Inflammatory macrophage treated with lipopolysaccharide for 4 hours (primary cell): Measurements from ENCODE around the gene STARD13.

ENCODE experiments used
- DNase-seq: peaks from one replicate; pipeline ENCODE4 v3.0.0-alpha.2; 2020

STARD13 gene

DNA sequence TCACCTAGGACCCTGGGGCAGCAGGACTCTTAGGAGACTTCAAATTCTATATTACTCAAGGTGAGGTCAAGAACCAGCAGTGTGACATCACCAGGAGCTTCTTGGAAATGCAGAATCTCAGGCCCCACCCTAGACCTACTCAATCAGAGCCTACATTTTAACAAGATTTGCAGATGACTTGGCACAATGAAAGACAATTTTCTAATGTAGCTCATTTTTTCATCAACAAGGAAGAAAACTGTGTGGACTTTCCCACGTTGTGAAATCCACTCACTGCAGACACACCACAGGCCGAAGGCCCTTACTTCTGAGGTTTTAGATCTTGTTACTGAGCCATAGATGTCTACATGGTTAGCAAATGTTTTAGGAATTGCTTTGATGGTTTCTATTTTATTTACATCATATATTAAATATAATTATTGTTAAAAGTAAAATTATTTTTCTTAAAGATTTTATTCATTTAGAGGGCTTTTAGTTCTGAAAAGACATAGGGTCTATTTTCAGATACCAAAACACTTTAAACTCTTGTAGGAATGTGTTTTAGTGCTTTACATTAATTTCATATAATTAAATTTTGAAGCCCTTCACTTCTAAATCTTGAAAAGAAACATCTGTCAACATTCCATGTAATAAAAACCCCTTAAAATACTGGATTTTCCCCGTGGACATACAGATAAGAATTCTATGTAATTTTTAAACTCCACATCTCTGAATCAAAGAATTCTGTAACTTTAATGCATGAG, 18.5 kb upstream of the STARD13 start:
- peak; percentile 80 for DNase-seq

DNA sequence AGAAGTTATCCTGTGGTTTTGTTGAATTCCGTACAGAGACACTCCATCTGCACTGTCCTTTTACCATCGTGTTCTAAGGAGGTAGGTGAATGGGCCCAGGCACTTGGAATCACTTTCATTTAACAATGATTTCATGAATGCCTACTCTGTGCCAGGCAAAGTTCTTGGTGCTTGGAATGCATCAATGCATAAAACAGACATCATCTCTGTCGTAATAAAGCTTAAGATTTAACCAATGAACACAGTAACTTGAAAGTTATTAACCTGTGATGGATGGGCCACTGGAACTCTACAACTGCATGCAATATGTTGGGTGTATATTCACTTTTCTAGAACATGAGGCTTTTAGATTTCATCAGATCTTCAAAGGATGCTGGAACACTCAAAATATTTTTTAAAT, 14.1 kb upstream of the STARD13 start:
- no peak for DNase-seq

DNA sequence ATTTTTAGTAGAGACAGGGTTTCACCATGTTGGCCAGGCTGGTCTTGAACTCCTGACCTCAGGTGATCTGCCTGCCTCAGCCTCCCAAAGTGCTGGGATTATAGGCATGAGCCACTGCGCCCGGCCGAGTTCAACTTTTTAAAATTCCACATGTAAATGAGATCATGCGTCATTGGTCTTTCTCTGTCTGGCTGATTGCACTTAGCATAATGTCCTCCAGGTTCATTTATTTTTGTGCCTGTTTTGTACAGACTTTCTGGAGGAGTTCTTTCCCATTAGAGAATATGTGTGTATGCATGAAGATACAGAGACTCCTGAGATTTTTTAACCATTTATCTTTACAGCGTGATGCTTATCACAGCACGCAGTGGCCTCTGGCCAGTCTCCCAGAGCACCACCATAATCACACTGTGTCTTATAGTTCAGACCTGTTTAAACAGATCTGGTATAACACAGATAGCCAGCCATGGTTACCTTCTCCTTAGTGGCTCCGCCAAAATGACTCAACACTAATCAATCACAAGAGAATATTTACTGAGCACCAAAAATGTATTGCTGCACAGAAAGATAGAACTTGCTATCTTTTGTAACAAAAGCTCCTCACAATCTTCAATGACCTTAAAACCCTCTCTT, 11.4 kb upstream of the STARD13 start:
- DNase-seq, result no peak

DNA sequence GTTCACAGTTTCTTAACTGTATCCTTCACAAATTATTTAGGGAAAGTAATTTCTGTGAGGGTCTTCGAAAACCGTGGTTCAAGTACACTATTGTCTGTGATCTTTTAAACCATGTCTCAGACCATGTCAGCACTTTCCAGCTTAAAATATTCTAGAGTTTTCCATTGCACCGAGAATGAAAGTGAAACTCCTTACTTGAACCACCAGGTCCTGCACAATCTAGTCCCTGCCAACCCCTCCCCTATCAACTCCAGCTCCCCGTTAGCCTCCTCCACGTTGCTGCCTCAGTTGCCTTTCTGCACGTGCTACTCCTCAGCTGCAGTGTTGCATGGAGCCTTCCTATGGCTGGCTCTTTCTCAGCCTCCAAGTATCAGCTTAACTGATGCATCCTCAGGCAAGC, 7.2 kb upstream of the STARD13 start:
- DNase-seq, result no peak

DNA sequence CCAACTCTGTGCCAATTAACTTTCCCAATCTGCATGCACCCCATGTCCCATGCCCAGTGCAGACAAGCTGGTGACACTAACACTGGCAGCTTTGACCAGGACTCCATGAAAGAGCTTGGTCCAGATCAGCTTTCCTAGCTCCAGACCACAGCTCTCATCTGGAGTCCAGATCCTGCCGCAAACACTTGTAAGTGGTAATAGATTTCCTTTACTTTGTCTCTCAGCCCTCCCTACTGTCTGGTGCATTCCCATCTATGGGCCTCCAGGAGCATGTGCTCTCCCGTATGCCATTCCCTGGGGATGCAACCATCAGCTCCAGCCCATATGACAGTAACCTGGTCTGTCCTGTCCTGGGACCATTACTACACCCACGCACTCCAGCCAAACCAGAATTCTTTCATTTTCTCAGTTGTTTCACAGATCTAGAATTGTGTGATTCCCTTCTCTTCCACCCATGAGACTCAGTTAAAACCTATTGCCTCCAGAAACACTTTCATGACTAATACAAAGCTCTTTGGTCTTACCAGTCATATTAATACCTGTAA, 4.9 kb upstream of the STARD13 start:
- DNase-seq, result no peak

DNA sequence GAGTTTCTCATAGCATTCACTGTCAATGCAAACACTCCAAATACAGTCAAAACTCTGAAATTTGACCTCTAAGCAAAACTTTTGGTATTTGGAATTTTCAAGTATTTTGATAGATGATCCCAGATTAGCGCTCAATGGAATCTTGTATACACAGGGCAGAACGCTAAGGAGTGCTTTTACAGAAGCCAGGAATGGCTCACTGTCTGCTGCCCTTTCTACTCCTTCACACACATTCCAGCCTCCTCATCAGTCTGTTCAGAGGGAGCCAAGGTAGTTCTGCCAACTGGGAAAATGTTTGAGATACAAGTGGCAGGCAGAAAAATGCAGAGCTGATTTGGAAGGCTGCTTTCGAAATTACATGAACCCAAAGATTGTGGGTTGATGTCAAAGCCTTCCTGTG, 4.4 kb upstream of the STARD13 start:
- no peak for DNase-seq

DNA sequence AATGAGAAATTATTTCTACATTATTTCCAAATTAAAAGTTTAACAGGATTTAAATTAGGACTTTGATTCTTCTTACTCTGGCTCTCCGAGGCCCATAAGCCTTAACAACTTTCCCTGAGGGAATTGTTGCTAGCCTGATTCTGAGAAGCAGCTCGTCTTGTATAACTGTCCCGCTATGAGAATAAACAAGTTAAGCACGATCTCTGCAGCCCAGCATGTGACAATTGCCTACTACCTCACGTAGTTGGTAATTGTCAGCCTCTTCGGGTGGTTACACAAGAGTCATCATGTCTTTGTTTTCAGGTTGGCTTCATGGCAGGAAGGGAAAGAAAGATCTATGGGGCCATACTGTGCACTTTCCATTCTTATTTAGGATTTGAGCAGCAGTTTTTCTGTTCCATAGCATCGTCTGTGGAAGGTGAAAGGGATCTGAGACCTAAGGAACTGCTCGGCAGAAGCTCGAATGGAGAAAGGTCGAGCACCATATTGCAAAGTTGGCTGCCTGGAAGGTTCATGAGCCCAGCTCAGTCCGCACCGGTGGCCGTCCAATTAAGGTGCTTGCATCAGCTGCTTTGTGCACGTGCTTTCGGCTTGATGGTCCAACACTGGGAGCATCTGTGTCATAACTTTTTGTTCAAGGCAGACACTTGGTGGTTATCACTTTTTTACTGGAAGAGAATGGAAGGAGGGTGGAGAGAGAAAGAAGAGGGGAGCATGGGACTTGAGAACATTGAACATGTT, 1.8 kb upstream of the STARD13 start:
- no peak for DNase-seq

DNA sequence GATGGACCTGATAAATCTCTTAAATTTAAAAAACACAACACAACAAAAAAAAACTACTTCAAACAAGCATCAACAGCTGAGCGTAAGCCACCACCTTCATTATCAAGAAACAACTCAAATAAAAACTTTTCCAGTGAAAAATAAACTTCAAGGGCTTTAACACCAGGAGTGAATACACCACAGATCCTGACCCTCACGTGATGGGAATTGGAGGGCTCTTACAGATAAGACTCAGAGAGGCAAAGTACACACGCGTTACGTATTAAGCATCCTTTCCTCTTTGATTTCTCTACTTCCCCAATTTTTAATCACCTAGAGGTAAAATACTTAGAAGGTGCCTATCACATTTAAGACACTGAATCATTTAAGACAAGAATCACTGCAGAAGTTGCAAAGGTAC, 573 bp upstream of the STARD13 start:
- DNase-seq, result no peak

DNA sequence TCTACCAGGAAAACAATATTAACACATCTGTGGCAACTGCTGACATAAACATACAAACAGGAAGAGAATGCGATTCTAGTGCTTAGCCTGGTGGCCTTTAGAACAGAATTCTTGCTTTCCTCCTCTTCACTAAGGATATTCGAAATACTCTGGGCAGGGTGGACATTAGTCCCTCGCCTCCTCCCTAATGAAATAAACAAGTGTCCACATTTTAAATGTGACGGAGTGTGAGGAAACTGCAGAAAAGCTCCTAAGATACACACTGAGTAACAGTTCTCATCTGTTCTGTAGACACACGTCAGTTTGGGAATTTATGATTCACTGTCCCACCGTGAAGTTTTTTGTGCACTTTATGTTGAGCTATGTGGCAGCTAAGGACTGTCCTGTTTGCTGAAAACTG, 639 bp downstream of the STARD13 start:
- DNase-seq, result peak; percentile 33

DNA sequence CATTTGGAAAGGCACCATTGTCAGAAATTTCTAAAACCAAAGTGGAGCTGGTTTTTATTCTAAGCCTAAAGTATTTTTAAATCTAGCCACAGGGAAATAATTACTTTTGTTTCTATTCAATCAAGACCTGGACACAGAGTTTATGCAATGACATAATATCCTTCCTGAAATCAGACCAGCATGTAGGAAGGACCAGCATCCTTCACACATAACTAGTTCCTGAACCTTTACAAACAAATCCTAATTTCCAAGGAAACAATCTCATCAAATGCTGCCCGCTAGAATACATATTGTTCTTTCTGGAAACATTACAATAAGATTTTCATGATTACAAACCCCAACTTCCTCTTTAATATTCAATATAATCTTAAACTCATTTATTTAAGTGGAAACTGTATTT, 1.5 kb downstream of the STARD13 start:
- DNase-seq, result no peak

DNA sequence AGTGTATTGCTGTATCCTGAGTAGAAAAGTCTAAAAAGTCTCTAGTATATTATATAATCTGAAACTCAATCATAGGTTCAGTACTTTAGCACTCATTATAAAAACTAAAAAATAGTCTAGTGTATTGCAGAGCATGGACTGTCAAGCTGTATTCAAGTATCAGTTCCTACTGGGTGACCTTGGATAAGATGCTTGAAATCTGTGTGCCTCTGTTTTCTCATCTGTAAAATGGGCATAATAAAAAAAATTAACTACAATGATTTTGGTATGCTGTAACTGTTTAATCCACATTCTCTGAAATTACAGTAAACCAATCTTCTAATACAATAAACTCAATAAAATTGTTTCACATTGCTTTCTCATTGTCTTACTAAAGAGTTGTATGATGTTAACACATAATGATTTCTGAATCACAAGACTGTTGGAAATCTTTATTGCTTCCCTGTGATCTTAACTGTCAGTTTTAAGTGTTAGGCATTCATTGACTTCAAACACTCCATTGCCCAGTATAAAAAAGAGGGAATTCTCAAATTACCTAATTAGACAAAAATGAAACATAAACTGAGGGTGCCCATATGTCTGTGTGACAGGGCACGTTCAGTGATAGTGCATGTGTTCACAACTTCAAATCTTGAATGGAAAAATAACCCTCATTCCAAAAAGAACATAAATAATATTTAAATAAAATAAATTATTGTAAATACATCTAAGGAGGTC, 2.2 kb downstream of the STARD13 start:
- DNase-seq, result no peak

DNA sequence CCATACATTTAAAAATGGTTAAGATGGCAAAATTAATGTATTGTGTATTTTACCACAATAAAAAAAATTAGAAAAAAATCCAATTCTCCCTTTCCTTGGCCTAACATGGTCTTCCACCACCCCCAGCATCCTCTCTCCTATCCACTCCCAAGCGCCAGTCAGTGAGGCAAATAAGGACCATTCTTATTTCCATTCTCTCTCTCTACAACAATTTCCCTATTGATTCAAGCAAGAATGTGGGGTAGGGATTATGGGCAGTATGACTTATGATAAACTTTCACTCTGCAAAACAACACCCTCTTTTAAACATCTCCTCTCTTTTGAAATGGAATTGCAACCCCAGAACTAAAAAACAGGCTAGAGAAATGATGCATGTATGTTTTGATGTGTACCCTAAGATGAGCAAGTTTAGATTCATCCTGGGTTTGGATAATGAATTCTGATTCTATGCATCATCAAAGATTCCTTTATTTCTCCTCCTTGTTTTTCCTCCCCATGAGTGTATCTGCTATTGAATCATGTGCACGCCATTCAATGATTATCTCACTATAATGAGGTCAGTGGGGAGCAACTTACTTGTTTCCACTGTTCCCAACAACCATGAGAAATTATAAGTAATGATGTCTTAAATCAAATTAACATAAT, 3.5 kb downstream of the STARD13 start:
- no peak for DNase-seq

DNA sequence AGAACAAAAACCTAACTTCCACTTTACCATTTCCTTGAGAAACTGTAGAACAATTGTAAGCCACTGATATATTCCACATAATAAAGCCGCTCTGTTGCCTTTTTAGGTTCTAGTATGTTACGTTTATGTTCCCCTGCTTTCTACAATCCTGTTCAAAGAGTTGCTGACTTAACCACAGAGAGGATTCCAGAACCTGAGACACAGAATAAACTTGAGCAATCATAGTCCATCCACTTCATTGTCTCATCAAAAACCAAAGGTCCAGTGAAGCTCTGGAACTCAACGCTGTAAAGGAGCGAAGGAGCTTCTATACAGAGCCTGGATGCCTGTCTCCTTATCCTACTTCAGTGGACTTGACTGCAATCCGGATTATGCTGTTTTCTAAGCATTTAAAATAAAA, 4.6 kb downstream of the STARD13 start:
- DNase-seq, result no peak

DNA sequence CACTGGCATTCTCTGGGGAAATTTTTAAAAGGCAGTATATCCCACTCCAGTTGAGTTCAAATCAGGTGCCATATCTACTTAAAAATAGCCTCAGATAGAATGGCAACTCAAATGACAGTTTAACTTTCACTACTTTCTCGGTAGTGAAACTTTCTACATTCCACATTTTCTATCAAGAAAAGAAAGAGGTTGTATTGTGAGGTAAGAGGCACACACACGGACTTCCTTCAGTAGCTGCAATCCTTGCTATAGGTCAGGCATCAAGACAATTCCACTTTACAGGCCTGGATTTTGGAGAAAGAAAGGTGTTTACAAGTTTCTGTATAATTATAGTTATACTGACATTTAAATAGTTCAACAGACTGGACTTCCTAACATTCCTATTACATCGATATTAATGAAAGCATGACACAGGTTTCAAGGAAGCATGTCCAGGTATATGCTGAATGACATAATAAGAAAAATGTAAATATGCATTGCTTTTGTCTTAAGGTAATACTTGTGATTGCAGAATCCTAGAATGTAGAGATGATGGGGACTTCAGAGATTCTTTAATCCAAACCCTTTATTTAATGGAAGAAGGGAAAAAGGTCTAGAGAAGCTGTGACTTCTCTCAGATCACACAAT, 5.2 kb downstream of the STARD13 start:
- DNase-seq, result no peak

DNA sequence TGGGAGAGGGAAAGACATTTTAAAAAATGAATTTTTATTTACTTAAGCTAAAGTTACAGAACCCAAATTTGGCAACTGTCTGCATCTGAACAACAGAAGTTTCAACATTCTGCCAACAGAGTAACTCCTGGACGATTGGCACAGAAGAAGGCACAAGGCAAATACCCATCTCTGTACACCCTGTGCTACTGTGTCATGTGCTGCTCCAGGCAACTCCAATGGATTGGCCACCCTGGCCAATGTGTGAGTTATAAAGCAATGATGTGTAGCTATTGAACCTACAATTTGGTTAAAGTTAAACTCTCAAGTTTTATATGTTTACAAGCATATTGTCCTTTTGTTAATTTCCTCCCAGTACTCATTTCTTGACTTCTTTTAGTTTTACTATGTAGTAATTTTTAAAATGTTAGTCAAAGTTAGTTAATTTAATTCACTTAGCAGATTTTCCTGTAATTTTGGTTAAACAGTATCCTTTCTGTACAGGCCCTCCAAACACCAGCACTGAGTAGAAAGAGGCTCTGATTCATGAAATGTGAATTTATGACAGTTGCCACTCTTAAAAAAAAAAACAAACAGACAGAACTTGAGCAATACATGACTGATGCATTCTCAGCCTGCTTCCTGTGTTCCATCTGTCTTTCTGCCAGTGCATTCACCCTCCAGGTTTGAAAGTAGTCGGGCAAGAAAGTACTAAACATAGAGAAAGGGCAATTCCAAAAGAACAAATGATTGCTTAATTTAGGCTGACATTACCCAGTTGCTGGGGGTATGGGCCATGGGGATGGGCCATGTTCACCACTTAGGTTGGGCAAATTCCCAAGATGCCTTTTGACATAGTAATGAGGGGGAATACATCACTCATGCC, 5.9 kb downstream of the STARD13 start:
- peak; percentile 7 for DNase-seq

DNA sequence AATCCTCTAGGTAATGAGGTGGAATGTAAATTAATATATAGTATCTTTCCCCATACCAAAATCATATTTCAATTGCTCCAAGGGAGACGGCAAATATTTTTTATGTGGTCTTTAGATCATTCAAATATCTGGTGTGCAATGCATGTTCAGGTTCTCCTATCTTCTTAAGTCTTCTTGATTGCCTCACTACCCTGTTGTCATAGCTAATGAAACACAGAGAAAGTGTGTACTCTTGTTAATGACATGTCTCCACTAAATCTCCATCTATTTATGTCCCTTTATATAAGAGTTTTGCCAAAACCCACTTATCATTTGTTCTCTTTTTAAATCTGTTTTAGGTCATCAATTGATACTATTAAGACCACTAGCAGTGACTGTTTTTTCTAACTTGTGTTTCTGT, 6.6 kb downstream of the STARD13 start:
- no peak for DNase-seq

DNA sequence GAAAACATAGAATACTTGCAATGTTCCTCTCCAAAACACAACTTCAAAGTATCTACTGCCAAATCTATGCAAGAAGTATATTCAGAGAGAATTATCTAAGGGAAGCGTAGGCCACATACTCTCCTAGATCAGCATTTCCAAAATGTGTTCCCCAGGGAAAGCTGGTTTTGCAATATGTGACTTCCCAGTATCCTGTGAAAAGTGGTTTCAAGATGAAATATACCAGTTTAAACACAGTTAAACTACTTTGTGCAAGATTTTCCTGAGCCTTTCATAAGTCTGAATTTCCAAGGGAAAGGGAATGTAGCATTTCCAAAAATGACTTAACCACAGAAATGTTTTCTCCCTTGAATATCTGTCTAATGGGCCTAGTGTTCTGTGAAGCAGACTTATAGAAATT, 7.6 kb downstream of the STARD13 start:
- no peak for DNase-seq

DNA sequence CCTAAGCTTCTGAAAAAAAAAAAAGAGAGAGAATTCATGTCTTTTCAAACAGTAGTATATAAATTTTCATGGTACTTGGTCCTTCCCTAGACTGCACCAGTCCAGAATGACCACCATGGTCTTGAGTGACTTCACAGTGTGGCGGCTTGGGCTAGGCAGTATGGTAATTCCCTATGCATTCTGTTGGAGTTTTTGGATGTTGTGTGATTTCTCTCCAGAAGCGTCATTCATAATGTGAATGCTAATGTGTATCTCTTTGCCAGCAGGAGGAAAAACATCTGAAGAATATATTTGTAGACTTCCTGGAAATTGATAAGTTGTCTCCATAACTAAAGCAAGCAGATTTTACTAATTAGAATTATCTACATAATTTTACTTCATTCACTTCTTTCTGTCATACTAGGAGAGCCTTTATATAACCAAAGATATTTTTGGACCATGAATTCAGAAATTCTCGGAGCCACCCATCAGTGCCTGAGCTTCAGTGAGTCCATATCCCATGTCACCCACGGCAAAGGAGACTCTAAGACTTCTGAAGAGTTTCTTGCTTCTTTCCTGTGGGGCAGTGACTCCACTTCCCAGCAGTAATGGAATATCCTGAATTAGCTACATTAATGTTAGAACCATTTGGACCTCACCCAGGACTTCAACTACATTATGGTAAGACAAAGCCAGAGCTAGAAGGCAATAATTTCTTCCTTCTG, 8.4 kb downstream of the STARD13 start:
- DNase-seq, result no peak

DNA sequence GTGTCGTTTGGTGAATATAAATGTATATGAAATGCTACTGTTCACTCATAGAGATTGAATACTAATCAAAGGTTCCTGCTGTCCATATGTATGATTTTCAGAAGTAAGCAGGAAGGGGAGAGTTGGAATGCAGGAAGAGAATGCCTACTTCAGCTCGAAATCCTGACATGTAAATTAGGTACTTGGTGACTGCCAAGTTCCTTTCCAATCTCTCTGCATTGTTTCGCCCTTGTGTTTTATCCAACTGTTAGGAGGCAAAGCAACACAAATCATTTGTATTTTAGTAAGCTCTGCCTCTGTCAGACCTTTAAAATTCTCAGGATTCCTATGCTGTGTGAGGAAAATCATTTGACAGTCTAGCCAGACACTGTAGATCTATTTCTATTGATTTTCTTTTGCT, 9.0 kb downstream of the STARD13 start:
- no peak for DNase-seq

DNA sequence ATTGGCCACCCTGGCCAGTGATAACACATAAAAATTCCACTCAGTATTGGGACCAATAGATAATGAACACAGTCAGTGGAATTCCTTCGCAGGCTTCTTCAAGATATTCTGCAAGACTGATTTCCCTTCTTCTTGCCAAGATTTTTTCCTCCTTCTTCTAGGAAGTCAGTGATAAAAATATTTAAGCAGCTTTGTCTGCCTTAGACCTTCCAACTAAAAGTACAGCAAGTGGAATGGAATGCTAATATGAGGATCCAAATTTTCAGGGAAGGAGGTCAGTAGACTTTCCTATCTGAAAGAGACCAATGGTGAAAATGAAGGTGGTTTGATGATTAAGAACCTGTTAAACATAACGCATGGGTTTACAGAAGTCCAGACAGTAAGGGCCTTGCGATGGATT, 9.6 kb downstream of the STARD13 start:
- DNase-seq, result no peak

DNA sequence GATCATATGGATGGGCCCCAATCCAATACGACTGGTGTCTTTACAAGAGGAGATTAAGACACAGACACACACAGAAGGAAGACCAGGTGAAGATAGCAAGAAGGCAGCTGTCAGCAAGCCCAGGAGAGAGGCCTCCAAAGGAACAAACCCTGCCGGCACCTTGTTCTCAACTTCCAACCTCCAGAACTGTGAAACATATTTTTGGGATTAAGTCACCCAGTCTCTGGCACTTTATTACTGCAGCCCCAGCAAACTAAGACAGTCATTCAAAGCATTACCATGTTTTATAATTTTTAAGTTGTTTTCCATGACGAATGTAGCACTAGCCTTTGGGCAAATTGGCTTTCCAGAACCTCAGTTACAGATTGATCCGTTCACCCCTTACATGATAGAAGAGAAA, 11.3 kb downstream of the STARD13 start:
- no peak for DNase-seq
